Fibroblast of villous mesenchyme (primary cell): Measurements from ENCODE around the gene USP1. TPM values are rescaled to one million over a fixed set of nuclear protein-coding genes. Genes with fewer than 3 reads are reported as not detected.

Experiments
- DNase-seq: peaks from one replicate; pipeline ENCODE4 v3.0.0-alpha.2; 2010; ENCODE audit warnings: low read depth
- H3K4me3 ChIP-seq: 2 replicates; pipeline ENCODE4 v1.5.1; 2011; ENCODE audit warnings: low read depth, mild to moderate bottlenecking, low read length
- total RNA-seq: library from RNA; depleted of rRNA; stranded (reverse); fragments of >200 nt; gene quantifications from 2 replicates; pipeline ENCODE4 v1.2.3, GENCODE V29; 2012
- TF ChIP-seq, protein P1 (sequence below): IDR thresholded peaks from 2 replicates; pipeline ENCODE4 v1.5.1; 2012; ENCODE audit warnings: low read depth, mild to moderate bottlenecking, low read length; ENCODE audit not compliant: insufficient read depth

The USP1 gene
- total RNA-seq, 1 donor, result 28.5 TPM

DNA sequence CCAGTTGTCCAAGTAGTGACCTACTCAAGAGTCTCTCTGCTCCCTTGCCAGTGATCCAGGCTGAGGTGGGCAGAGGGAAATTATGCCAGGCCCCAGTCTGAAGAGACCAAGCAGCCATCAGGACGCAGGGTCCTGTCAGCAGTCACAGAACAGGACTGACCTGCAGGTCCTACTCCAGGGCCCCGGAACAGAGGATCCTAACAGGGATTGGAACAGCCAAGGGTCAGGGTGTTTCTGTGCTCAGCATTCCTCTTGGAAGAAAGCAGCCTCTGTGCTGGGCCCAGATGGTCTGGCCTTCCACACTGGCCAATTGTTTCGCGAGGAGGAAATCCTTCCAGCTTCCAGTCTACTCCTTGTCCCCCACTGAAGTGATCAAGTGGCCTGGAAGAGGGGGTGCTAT, 41.6 kb upstream of the USP1 start:
- DNase-seq, result no peak
- TF ChIP-seq, protein P1, sequence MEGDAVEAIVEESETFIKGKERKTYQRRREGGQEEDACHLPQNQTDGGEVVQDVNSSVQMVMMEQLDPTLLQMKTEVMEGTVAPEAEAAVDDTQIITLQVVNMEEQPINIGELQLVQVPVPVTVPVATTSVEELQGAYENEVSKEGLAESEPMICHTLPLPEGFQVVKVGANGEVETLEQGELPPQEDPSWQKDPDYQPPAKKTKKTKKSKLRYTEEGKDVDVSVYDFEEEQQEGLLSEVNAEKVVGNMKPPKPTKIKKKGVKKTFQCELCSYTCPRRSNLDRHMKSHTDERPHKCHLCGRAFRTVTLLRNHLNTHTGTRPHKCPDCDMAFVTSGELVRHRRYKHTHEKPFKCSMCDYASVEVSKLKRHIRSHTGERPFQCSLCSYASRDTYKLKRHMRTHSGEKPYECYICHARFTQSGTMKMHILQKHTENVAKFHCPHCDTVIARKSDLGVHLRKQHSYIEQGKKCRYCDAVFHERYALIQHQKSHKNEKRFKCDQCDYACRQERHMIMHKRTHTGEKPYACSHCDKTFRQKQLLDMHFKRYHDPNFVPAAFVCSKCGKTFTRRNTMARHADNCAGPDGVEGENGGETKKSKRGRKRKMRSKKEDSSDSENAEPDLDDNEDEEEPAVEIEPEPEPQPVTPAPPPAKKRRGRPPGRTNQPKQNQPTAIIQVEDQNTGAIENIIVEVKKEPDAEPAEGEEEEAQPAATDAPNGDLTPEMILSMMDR, result no peak
- no peak overlapping the region for H3K4me3 ChIP-seq

DNA sequence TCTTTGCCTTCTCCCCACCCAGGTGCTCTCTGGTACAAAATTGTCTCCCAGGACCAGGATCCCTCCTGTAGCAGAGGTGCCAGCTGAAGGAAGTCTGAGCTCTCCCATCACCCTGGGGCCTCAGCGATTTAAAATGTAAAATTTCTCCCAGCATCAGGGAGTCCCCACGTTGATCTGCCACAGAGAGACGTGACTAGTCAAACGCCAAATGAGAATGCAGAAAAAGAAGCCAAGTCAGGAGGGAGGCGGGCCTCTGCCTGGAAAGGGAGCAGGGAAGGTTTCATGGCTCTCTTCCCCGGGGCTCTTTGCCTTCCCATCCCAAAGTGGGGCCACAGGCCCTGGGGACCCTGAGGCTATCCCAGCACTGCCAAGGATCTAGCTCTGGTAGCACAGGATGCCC, 40.0 kb upstream of the USP1 start:
- TF ChIP-seq, protein P1, result no peak
- DNase-seq, result no peak

DNA sequence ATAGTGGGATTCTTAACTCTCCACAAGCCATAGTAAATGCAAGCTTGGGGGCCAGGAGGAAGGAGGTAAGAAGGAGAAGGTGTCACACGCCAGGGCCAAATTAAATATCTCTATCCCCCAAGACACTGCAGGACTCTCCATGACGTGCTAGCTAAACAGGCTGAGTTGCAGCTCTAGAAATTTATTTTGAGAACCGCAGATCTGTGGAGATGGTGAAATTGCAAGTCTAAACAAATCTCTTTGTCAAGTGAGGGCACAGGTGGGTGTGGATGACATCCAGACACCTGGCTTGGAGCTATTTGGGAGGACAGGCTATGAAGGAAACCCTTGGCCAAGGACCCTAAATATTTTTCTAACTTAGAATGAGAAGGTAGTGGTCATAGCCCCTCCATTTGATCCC, 39.5 kb upstream of the USP1 start:
- TF ChIP-seq, protein P1, result no peak
- DNase-seq, result no peak
- H3K4me3 ChIP-seq, result no peak overlapping the region

More for the DNA sequence above, 40.0 kb upstream of the USP1 start:
- no peak overlapping the region for H3K4me3 ChIP-seq

DNA sequence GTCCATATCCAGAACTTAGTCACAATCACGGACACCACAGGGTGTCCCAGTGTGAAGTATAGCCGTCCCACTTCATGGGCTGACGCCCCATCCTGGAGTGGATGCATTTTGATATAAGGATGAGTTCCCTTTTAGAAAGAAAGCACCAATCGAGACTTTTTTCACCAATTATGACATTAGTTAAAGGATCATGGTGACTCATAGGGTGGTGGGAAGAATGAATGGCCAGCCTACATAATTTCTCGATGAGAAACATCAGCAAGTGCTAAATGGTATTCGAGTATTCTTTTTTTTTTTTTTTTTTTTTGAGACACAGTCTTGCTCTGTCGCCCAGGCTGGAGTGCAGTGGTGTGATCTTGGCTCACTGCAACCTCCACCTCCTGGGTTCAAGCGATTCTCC, 38.5 kb upstream of the USP1 start:
- TF ChIP-seq, protein P1, result no peak
- DNase-seq, result peak; percentile 28
- no peak overlapping the region for H3K4me3 ChIP-seq

DNA sequence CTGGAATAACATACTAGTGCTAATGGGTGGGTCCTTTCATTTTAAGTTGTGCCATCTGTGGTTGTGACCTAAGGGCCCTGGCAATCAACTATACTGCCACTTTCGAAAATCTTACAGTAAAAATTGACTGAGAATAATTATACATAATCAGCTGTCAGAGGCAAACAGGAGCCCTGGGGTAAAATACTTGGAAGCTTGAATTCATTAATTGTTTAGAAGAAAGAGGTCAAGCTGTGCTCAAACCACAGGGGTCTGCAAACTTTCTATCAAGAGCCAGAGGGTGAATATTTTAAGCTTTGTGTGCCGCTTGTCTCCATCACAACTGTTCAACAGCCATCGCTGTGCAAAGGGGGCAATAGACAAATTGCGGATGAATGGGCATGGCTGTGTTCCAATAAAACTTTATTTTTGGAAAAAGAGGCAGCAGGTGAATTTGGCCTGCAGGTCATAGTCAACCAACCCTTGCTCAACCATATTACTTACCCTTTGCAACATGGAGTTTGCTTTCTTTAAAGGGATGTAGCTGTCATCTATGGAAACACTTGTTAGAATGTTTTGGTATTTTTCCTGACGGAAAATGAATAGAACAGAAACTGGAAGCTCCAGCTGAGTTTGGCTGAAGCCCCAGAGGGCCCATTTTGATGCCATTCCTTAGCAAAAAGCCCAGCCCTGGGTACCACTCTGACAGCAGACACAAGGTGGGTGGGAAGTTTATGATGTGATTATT, 35.7 kb upstream of the USP1 start:
- DNase-seq, result no peak
- TF ChIP-seq, protein P1, result no peak
- no peak overlapping the region for H3K4me3 ChIP-seq

DNA sequence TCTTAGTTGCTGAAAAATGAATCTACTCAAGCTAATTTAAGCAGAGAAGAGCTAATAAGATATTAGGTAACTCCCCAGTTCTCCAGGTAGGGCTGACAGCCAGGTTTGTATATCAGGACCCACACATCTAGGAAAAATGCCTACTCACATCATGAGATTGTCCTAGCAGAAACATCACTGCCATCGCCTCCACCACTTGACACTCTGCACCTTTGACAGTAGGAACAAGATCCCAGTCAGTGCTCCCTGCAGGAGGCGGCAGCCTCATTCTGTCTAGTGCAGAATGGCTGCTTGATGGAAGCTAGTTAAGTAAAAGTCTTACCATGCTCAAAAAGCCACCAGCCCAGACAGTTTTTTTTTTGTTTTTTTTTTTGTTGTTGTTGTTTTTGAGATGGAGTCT, 31.6 kb upstream of the USP1 start:
- no peak for DNase-seq
- no peak overlapping the region for H3K4me3 ChIP-seq
- TF ChIP-seq, protein P1, result no peak

DNA sequence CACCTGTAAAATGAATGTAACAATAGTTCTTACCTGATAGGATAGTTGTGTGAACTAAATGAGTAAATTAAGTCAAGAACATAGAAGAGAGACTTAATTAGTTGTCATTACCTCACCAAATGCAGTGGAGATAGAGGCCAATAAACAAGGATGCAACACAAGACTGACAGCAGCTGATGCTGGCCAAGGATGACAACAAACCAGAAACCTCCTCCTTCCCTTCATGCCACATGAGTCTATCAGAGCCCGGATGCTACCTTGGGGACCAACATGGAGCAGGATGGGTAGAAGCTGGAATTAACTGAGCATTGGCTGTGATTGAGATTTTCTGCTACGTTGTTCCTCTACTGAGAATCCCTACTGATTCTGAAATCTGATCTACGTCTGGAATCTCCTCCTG, 30.3 kb upstream of the USP1 start:
- TF ChIP-seq, protein P1, result no peak
- no peak overlapping the region for H3K4me3 ChIP-seq
- DNase-seq, result no peak
